Measurements from ENCODE around the gene BACE1.
A peak's percentile ranks its signal among the peaks of the same experiment; 100 is the strongest.
"Not testable (repeated sequence)": the region's sequence is repeated elsewhere in the genome, so short reads cannot be mapped to it uniquely, and the experiment has no call there.

The BACE1 gene

DNA sequence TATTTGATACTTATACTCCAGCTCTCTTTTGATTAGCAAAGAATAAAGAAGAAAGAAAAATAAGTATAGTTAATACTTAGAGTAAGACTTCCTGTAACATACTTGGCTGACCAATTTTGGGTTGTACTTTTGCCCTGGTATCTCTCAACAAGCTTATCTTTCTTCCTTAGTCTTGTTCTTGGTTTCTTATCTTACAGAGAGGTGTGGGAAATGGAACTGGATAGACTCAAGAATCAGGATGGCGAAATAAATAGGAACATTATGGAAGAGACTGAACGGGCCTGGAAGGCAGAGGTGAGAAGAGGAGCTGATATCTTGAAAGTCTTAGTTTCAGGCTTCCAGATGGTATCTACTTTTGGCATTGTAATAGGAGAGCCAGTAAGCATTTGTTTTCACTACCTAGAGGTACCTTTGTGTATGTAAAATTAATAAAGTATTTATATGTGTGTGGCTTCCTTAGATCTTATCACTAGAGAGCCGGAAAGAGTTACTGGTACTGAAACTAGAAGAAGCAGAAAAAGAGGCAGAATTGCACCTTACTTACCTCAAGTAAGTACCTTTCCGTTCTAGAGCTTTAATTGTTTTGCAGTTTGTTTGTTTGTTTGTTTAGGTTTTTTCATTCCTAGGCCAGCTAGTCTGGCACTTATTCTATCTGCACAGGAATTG lies 36.2 kb downstream of the BACE1 start:
- Histone ChIP-seq H3K9me3 (ENCODE audit: control extremely low read depth in 1 of 5, control insufficient read depth in 4 of 5, insufficient read depth in 2 of 5, low read depth in 1 of 5, low read length in 4 of 5) (no peaks in the 10 kb centered on the region), H3K27ac (ENCODE audit: insufficient read depth in 1 of 2, low read depth in 1 of 2, low read length in 2 of 2, poor library complexity in 1 of 2, severe bottlenecking in 2 of 2) (no peak overlapping the region), H3K4me1 (ENCODE audit: control extremely low read depth in 1 of 4, control insufficient read depth in 4 of 4, insufficient read depth in 4 of 4, low read length in 3 of 4) (peaks cover 0 to 2% (median 0%) of the 10 kb centered on the region in 4 experiments), H3K36me3 (ENCODE audit: control insufficient read depth in 4 of 4, insufficient read depth in 4 of 4, low read length in 3 of 4) (peaks cover 11 to 41% (median 36%) of the 10 kb centered on the region in 4 experiments), H3K4me3 (ENCODE audit: control insufficient read depth in 1 of 7, extremely low read depth in 1 of 7, insufficient read depth in 4 of 7, low read depth in 2 of 7, low read length in 6 of 7) (no peak overlapping the region), H3K27me3 (replicated peaks in 2 of 5; ENCODE audit: control insufficient read depth in 4 of 5, insufficient read depth in 5 of 5, low read length in 4 of 5) (no peaks in the 10 kb centered on the region)
- WGBS (ENCODE audit: insufficient coverage): 86% methylated on average over 3 of the region's 4 CpGs
- CTCF ChIA-PET: interaction anchor here (0.9 kb wide), 1 partner anchor 100 kb away, joined by 3 read pairs; no protein-coding TSS in a partner anchor
- DNase-seq: no peak
- POLR2A ChIA-PET: no interaction called here

DNA sequence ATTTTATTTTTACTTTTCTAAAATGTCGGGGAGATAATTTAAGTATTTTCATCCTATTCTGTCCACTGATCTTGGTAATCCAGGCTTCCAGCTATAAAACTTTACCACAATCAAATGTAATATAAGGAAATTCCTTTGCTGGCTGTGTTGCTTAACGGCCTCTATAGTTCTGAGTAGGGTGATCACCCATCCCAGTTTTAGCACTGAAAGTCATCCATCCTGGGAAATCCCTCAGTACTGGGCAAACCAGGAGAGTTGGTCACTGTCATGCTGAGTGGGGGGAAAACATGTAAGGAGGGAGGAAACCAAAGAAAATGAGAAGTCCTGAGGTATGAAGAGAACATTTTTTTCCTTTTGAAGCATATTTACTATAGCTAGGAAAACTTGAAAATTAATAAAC lies 37.7 kb downstream of the BACE1 start:
- 100% methylated on average over 1 of the region's 2 CpGs for WGBS (ENCODE audit: insufficient coverage)
- no peak overlapping the region for H3K27ac ChIP-seq (ENCODE audit: insufficient read depth in 1 of 2, low read depth in 1 of 2, low read length in 2 of 2, poor library complexity in 1 of 2, severe bottlenecking in 2 of 2)
- CTCF ChIA-PET: no interaction called here
- no peak overlapping the region for H3K4me3 ChIP-seq (ENCODE audit: control insufficient read depth in 1 of 7, extremely low read depth in 1 of 7, insufficient read depth in 4 of 7, low read depth in 2 of 7, low read length in 6 of 7)
- POLR2A ChIA-PET: no interaction called here
- peaks cover 0 to 2% (median 0%) of the 10 kb centered on the region in 4 experiments for H3K4me1 ChIP-seq (ENCODE audit: control extremely low read depth in 1 of 4, control insufficient read depth in 4 of 4, insufficient read depth in 4 of 4, low read length in 3 of 4)
- peaks cover 0 to 2% (median 0%) of the 10 kb centered on the region in 5 experiments for H3K9me3 ChIP-seq (ENCODE audit: control extremely low read depth in 1 of 5, control insufficient read depth in 4 of 5, insufficient read depth in 2 of 5, low read depth in 1 of 5, low read length in 4 of 5)
- peaks cover 10 to 38% (median 29%) of the 10 kb centered on the region in 4 experiments for H3K36me3 ChIP-seq (ENCODE audit: control insufficient read depth in 4 of 4, insufficient read depth in 4 of 4, low read length in 3 of 4)
- no peaks in the 10 kb centered on the region for H3K27me3 ChIP-seq (replicated peaks in 2 of 5; ENCODE audit: control insufficient read depth in 4 of 5, insufficient read depth in 5 of 5, low read length in 4 of 5)
- DNase-seq: no peak

DNA sequence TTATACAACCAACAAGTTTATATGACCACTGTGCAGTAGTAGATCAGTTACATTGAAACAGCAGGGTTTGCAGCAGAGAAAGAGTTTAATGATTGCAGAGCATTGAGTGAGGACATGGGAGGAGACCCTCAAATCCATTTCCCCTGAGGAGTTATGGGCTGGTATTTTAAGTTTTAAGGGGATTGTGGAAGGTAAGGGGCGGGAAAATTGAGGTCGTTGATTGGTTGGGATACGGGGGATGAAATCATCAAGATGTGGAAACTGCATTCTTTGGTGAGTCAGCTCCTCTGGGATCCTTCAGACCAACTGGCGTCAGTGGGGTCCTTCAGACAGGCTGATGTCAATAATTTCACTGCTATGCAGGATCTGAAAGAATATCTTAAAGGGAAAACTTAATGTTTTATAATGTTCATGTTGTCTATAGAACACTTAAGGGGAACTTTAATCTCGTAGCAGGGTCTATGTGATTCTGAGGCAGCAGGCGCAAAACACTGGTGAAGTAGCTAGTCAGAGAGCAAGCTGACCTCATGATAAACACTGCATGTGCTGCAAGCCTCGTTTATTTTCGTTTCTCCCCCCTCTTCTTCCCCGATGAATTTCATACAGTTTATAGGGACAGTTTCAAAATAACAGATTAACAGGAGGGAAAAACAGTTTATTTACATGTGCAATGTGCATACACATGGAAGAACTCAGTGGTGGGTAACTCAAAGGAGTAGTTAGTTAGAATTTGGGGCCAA lies 42.3 kb downstream of the BACE1 start:
- Histone ChIP-seq H3K36me3 (ENCODE audit: control insufficient read depth in 4 of 4, insufficient read depth in 4 of 4, low read length in 3 of 4) (peaks cover 0 to 18% (median 10%) of the 10 kb centered on the region in 4 experiments), H3K4me3 (ENCODE audit: control insufficient read depth in 1 of 7, extremely low read depth in 1 of 7, insufficient read depth in 4 of 7, low read depth in 2 of 7, low read length in 6 of 7) (no peak overlapping the region), H3K4me1 (ENCODE audit: control extremely low read depth in 1 of 4, control insufficient read depth in 4 of 4, insufficient read depth in 4 of 4, low read length in 3 of 4) (peaks cover 0 to 6% (median 0%) of the 10 kb centered on the region in 4 experiments), H3K9me3 (ENCODE audit: control extremely low read depth in 1 of 5, control insufficient read depth in 4 of 5, insufficient read depth in 2 of 5, low read depth in 1 of 5, low read length in 4 of 5) (peaks cover 0 to 2% (median 0%) of the 10 kb centered on the region in 5 experiments), H3K27ac (ENCODE audit: insufficient read depth in 1 of 2, low read depth in 1 of 2, low read length in 2 of 2, poor library complexity in 1 of 2, severe bottlenecking in 2 of 2) (no peak overlapping the region), H3K27me3 (replicated peaks in 2 of 5; ENCODE audit: control insufficient read depth in 4 of 5, insufficient read depth in 5 of 5, low read length in 4 of 5) (no peaks in the 10 kb centered on the region)
- ChIA-PET CTCF (interaction anchor here (1.3 kb wide), 1 partner anchor 37 kb away, joined by 3 read pairs; no protein-coding TSS in a partner anchor), POLR2A (no interaction called here)
- DNase-seq: no peak
- WGBS (ENCODE audit: insufficient coverage): 97% methylated on average over 7 of the region's 9 CpGs

DNA sequence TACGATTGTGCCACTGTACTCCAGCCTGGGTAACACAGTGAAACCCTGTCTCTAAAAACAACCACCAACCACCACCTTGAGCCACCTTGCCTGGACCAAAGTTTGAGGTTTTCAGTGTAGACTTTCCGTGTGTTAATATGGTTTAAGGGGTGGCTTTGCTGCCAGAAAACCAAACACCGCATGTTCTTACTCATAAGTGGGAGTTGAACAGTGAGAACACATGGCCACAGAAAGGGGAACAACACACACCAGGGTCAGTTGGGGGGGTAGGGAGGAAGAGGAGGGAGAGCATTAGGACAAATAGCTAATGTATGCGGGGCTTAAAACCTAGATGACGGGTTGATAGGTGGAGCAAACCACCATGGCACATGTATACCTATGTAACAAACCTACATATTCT lies 43.9 kb downstream of the BACE1 start:
- H3K27ac ChIP-seq (ENCODE audit: insufficient read depth in 1 of 2, low read depth in 1 of 2, low read length in 2 of 2, poor library complexity in 1 of 2, severe bottlenecking in 2 of 2); POLR2A ChIA-PET; H3K4me1 ChIP-seq (ENCODE audit: control extremely low read depth in 1 of 4, control insufficient read depth in 4 of 4, insufficient read depth in 4 of 4, low read length in 3 of 4); H3K27me3 ChIP-seq (replicated peaks in 2 of 5; ENCODE audit: control insufficient read depth in 4 of 5, insufficient read depth in 5 of 5, low read length in 4 of 5); H3K9me3 ChIP-seq (ENCODE audit: control extremely low read depth in 1 of 5, control insufficient read depth in 4 of 5, insufficient read depth in 2 of 5, low read depth in 1 of 5, low read length in 4 of 5); H3K4me3 ChIP-seq (ENCODE audit: control insufficient read depth in 1 of 7, extremely low read depth in 1 of 7, insufficient read depth in 4 of 7, low read depth in 2 of 7, low read length in 6 of 7): not testable (repeated sequence)
- peak in 1 of 3 donors; percentile 7 for DNase-seq
- CTCF ChIA-PET: interaction anchor here (1.1 kb wide), 1 partner anchor 17 kb away, joined by 3 read pairs; no protein-coding TSS in a partner anchor
- H3K36me3 ChIP-seq (ENCODE audit: control insufficient read depth in 4 of 4, insufficient read depth in 4 of 4, low read length in 3 of 4): peaks cover 0 to 18% (median 10%) of the 10 kb centered on the region in 4 experiments
- WGBS (ENCODE audit: insufficient coverage): 100% methylated on average over 2 of the region's 5 CpGs

DNA sequence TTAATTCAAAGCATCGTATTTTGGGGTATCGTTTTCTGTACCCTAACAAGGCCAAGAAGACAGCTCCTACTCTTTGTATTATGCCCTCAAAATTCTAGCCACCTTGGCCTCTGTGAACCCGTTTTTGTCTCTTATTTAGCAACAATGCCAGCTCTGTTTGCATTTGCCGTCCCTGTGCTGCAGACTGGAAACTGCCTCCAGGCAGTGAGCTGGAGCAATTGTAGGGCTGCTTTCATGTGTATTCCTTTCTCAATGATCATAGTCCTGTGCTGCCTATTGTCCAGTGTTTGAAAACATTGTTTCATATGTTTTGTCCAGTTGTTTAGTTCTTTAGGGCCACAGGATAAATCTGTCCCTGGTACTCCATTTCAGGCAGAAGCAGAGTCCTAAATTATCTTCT lies 44.8 kb downstream of the BACE1 start:
- DNase-seq: no peak
- H3K27me3 ChIP-seq (replicated peaks in 2 of 5; ENCODE audit: control insufficient read depth in 4 of 5, insufficient read depth in 5 of 5, low read length in 4 of 5): no peaks in the 10 kb centered on the region
- peaks cover 0 to 6% (median 0%) of the 10 kb centered on the region in 4 experiments for H3K4me1 ChIP-seq (ENCODE audit: control extremely low read depth in 1 of 4, control insufficient read depth in 4 of 4, insufficient read depth in 4 of 4, low read length in 3 of 4)
- no peak overlapping the region for H3K27ac ChIP-seq (ENCODE audit: insufficient read depth in 1 of 2, low read depth in 1 of 2, low read length in 2 of 2, poor library complexity in 1 of 2, severe bottlenecking in 2 of 2)
- no peak overlapping the region for H3K4me3 ChIP-seq (ENCODE audit: control insufficient read depth in 1 of 7, extremely low read depth in 1 of 7, insufficient read depth in 4 of 7, low read depth in 2 of 7, low read length in 6 of 7)
- peaks cover 0 to 2% (median 0%) of the 10 kb centered on the region in 5 experiments for H3K9me3 ChIP-seq (ENCODE audit: control extremely low read depth in 1 of 5, control insufficient read depth in 4 of 5, insufficient read depth in 2 of 5, low read depth in 1 of 5, low read length in 4 of 5)
- CTCF ChIA-PET: interaction anchor here (0.5 to 1.1 kb wide), 2 partner anchors 18 to 169 kb away, joined by 3 read pairs; no protein-coding TSS in a partner anchor
- H3K36me3 ChIP-seq (ENCODE audit: control insufficient read depth in 4 of 4, insufficient read depth in 4 of 4, low read length in 3 of 4): peaks cover 0 to 18% (median 8%) of the 10 kb centered on the region in 4 experiments
- WGBS (ENCODE audit: insufficient coverage): 94% methylated on average over 2 of the region's 4 CpGs
- POLR2A ChIA-PET: no interaction called here

DNA sequence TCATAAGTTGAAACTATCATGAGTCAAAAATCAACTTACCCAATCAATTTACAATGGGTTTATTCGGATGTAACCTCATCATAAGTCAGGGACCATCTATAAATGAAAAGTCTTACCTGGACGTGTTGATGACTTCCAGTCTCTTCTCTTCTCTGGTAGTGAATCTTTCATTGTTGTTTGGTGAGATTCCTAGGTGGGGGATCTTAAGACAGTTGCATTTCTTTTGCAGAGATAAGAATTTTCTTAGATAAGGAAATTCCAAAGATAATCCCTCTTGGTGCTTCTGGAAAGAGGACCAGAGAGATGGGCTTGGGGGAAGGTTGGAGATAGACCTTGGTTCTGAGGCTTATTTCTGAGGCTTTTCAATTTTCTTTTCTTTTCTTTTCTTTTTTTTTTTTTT lies 46.2 kb downstream of the BACE1 start:
- H3K27ac ChIP-seq (ENCODE audit: insufficient read depth in 1 of 2, low read depth in 1 of 2, low read length in 2 of 2, poor library complexity in 1 of 2, severe bottlenecking in 2 of 2): no peak overlapping the region
- ChIA-PET POLR2A (no interaction called here), CTCF (no interaction called here)
- no peaks in the 10 kb centered on the region for H3K27me3 ChIP-seq (replicated peaks in 2 of 5; ENCODE audit: control insufficient read depth in 4 of 5, insufficient read depth in 5 of 5, low read length in 4 of 5)
- no peak for DNase-seq
- peaks cover 0 to 2% (median 0%) of the 10 kb centered on the region in 5 experiments for H3K9me3 ChIP-seq (ENCODE audit: control extremely low read depth in 1 of 5, control insufficient read depth in 4 of 5, insufficient read depth in 2 of 5, low read depth in 1 of 5, low read length in 4 of 5)
- no peak overlapping the region for H3K4me3 ChIP-seq (ENCODE audit: control insufficient read depth in 1 of 7, extremely low read depth in 1 of 7, insufficient read depth in 4 of 7, low read depth in 2 of 7, low read length in 6 of 7)
- WGBS (ENCODE audit: insufficient coverage): no CpG with 5 or more reads among the region's 2 CpGs
- peaks cover 0 to 6% (median 0%) of the 10 kb centered on the region in 4 experiments for H3K4me1 ChIP-seq (ENCODE audit: control extremely low read depth in 1 of 4, control insufficient read depth in 4 of 4, insufficient read depth in 4 of 4, low read length in 3 of 4)
- H3K36me3 ChIP-seq (ENCODE audit: control insufficient read depth in 4 of 4, insufficient read depth in 4 of 4, low read length in 3 of 4): peaks cover 0 to 20% (median 5%) of the 10 kb centered on the region in 4 experiments

DNA sequence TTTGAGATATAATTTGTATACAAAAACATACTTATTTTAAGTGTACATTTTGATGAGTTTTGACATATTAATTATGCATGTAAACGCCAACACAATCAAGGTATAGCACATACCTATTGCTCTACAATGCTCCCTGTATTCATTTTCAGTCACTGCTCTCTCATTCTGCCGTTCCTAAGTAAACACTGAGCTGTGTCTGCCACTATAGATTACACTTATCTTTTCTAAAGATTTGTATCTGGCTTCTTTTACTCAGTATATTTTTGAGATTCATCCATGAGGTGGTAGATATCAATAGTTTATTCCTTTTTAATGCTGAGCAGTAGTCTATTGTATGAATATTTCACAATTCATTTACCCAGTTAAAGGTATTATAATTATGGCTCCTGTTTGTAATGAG lies 50.3 kb downstream of the BACE1 start:
- Histone ChIP-seq H3K36me3 (ENCODE audit: control insufficient read depth in 4 of 4, insufficient read depth in 4 of 4, low read length in 3 of 4) (peaks cover 0 to 22% (median 7%) of the 10 kb centered on the region in 4 experiments), H3K9me3 (ENCODE audit: control extremely low read depth in 1 of 5, control insufficient read depth in 4 of 5, insufficient read depth in 2 of 5, low read depth in 1 of 5, low read length in 4 of 5) (no peaks in the 10 kb centered on the region), H3K4me3 (ENCODE audit: control insufficient read depth in 1 of 7, extremely low read depth in 1 of 7, insufficient read depth in 4 of 7, low read depth in 2 of 7, low read length in 6 of 7) (no peak overlapping the region), H3K27me3 (replicated peaks in 2 of 5; ENCODE audit: control insufficient read depth in 4 of 5, insufficient read depth in 5 of 5, low read length in 4 of 5) (no peaks in the 10 kb centered on the region), H3K4me1 (ENCODE audit: control extremely low read depth in 1 of 4, control insufficient read depth in 4 of 4, insufficient read depth in 4 of 4, low read length in 3 of 4) (no peaks in the 10 kb centered on the region), H3K27ac (ENCODE audit: insufficient read depth in 1 of 2, low read depth in 1 of 2, low read length in 2 of 2, poor library complexity in 1 of 2, severe bottlenecking in 2 of 2) (no peak overlapping the region)
- no peak for DNase-seq
- no CpG with 5 or more reads among the region's 2 CpGs for WGBS (ENCODE audit: insufficient coverage)
- ChIA-PET POLR2A (no interaction called here), CTCF (no interaction called here)
